Gastrocnemius medialis (tissue), 4 donors: ENCODE results near the gene DPYD.

Source experiments
- CTCF ChIP-seq, 5 experiments: fragments of 450-650 bp in 3 of 5; fragments of 200-600 bp in 2 of 5; sonication (generic) in 2 of 5; IDR thresholded peaks in 4 of 5; conservative IDR thresholded peaks in 1 of 5; 1 replicate in 4 of 5; 2 replicates in 1 of 5; pipeline ENCODE4 v1.5.1; 2016 to 2019; ENCODE audit warnings: antibody characterized with exemption in 5 of 5, mild to moderate bottlenecking in 3 of 5, moderate library complexity in 3 of 5
- POLR2A ChIP-seq, 2 donors: fragments of 450-650 bp; IDR thresholded peaks; one replicate each; pipeline ENCODE4 v1.6.1; 2017; ENCODE audit warnings: antibody characterized with exemption in 2 of 2, mild to moderate bottlenecking in 2 of 2, moderate library complexity in 2 of 2

GRCh38 chr1:97441966-97442365 lies 478.9 kb downstream of the DPYD start:
- no peak for TF ChIP-seq POLR2A (IDR thresholded peaks at IDR 0.05)
- TF ChIP-seq CTCF (IDR thresholded peaks at IDR 0.05 in 4 of 5, conservative IDR thresholded peaks at IDR 0.05 in 1 of 5) = no peak
